T-cell (primary cell): ENCODE measurements around the gene PATJ. TPM values are rescaled to one million over a fixed set of nuclear protein-coding genes. Genes with fewer than 3 reads are reported as not detected.

Source experiments
- ATAC-seq, 4 experiments: fragments of 200-7000 bp in 3 of 4; fragments of 150-1000 bp in 1 of 4; cut with Tn5 transposase; replicated peaks in 1 of 4; 1 replicate in 3 of 4; 2 replicates in 1 of 4; pipeline ENCODE4 v1.10.0; 2021; ENCODE audit warnings: moderate library complexity in 3 of 4, mild to moderate bottlenecking in 2 of 4, moderate number of reproducible peaks in 1 of 4
- CTCF ChIA-PET, 2 donors: fragments of 300-600 bp; sonication (Branson Sonifier 250); formaldehyde crosslinking; loops; one replicate each; lab custom pipeline; 2022; ENCODE audit warnings: antibody characterized with exemption in 2 of 2; lab: Charles Lee
- POLR2A ChIA-PET, 2 donors: fragments of 300-600 bp; sonication (Branson Sonifier 250); formaldehyde crosslinking; loops; one replicate each; lab custom pipeline; 2022; ENCODE audit warnings: antibody characterized with exemption in 2 of 2; lab: Charles Lee
- DNase-seq, 35 experiments: peaks; one replicate each; pipeline versions ENCODE4 v3.0.0 to v3.0.0-alpha.2; 2013 to 2023
- H3K27ac ChIP-seq: one replicate; pipeline ENCODE4 v1.5.1; 2013; ENCODE audit warnings: low read length
- H3K27me3 ChIP-seq, 2 experiments: replicated peaks in 1 of 2; 1 replicate in 1 of 2; 2 replicates in 1 of 2; pipeline versions ENCODE4 v1.6.1 to v1.7.0; 2013; ENCODE audit warnings: low read length in 1 of 2, mixed read lengths in 1 of 2; ENCODE audit not compliant: control insufficient read depth in 2 of 2, insufficient read depth in 2 of 2; ENCODE audit errors: extremely low read depth in 1 of 2
- H3K36me3 ChIP-seq, 2 donors: 1 replicate in 1 of 2; 2 replicates in 1 of 2; pipeline versions ENCODE4 v1.6.1 to v1.7.0; 2013; ENCODE audit warnings: low read length in 1 of 2; ENCODE audit not compliant: control insufficient read depth in 2 of 2, insufficient read depth in 1 of 2; ENCODE audit errors: extremely low read depth in 1 of 2
- H3K4me1 ChIP-seq, 2 experiments: 1 replicate in 1 of 2; 2 replicates in 1 of 2; pipeline versions ENCODE4 v1.6.1 to v1.7.0; 2013; ENCODE audit warnings: low read length in 2 of 2, mixed read lengths in 1 of 2; ENCODE audit not compliant: insufficient read depth in 2 of 2, control insufficient read depth in 1 of 2; ENCODE audit errors: extremely low read depth in 1 of 2
- H3K4me3 ChIP-seq, 2 donors: 1 replicate in 1 of 2; 2 replicates in 1 of 2; pipeline versions ENCODE4 v1.5.1 to v1.7.0; 2013; ENCODE audit warnings: mild to moderate bottlenecking in 2 of 2, low read length in 1 of 2, moderate library complexity in 1 of 2; ENCODE audit not compliant: control insufficient read depth in 1 of 2; ENCODE audit errors: extremely low read depth in 1 of 2
- H3K9me3 ChIP-seq: 2 replicates; pipeline ENCODE4 v1.7.0; 2013
- H3K27ac Mint-ChIP-seq, 2 donors: one replicate each; pipeline ENCODE4 v1.8.0; 2020 to 2021; ENCODE audit warnings: mild to moderate bottlenecking in 2 of 2, mixed read lengths in 2 of 2
- H3K27me3 Mint-ChIP-seq, 2 donors: one replicate each; pipeline ENCODE4 v1.8.0; 2021 to 2022; ENCODE audit warnings: mixed read lengths in 2 of 2
- H3K36me3 Mint-ChIP-seq: one replicate; pipeline ENCODE4 v1.8.0; 2021; ENCODE audit warnings: mixed read lengths
- H3K4me1 Mint-ChIP-seq, 3 donors: one replicate each; pipeline ENCODE4 v1.8.0; 2020 to 2022; ENCODE audit warnings: mixed read lengths in 3 of 3, mild to moderate bottlenecking in 1 of 3
- H3K4me3 Mint-ChIP-seq, 3 donors: one replicate each; pipeline ENCODE4 v1.8.0; 2020 to 2022; ENCODE audit warnings: mild to moderate bottlenecking in 3 of 3, mixed read lengths in 3 of 3, moderate library complexity in 3 of 3
- H3K9me3 Mint-ChIP-seq, 3 donors: one replicate each; pipeline ENCODE4 v1.8.0; 2020 to 2022; ENCODE audit warnings: mixed read lengths in 3 of 3
- WGBS: methylation state at CpG from one replicate; pipeline ENCODE4 v1.1.5; 2013; ENCODE audit warnings: missing lambda C conversion rate; ENCODE audit not compliant: insufficient coverage; 5-methylcytosine and 5-hydroxymethylcytosine counted together
- total RNA-seq, 35 experiments: library from RNA in 6 of 35; stranded (reverse) in 6 of 35; fragments of 120-200 nt in 1 of 35; gene quantifications; one replicate each; pipeline versions ENCODE4 v1.2.1 to v1.2.4 and lab custom pipeline; 2013 to 2026

Gene PATJ
- total RNA-seq, 5 donors from 2014 or later (not counting 1 experiment from before 2014, with no cell fraction given): 31.3 to 65.3 (median 35.7) TPM

DNA sequence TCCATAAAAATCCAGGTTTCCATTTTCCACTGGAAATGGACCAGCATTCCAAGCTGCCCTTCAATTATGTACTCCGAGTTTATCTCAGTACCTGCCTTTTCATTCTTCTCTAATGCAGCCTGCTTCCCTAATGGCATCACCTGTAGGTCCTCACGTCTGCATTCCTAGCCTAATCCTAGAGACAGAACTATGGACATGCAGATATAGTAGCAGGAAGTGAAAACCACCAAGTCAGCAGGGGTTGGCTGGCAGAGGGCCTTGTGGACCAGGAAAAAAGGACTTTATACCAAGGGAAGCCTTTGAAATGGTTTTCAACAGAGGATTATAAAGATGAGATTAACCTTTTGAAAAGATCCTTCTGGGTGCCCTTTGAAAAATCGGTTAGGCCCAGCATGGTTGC is 316.7 kb downstream of the PATJ start:
- no peak for ATAC-seq
- Histone ChIP-seq H3K4me1 (no peaks in the 10 kb centered on the region), H3K4me3 (no peak overlapping the region), H3K27ac (no peak overlapping the region), H3K27me3 (no peaks in the 10 kb centered on the region), H3K9me3 (no peaks in the 10 kb centered on the region), H3K36me3 (peaks cover 0 to 3% of the 10 kb centered on the region in 2 donors)
- CTCF ChIA-PET: interaction anchor here in 1 of 2 donors (0.6 kb wide), 1 partner anchor 1019 kb away, joined by 3 read pairs; no protein-coding TSS in a partner anchor
- POLR2A ChIA-PET: no interaction called here
- peaks cover 41% of the 10 kb centered on the region for H3K36me3 Mint-ChIP-seq
- H3K27ac Mint-ChIP-seq: no peak overlapping the region
- H3K9me3 Mint-ChIP-seq: peaks cover 0 to 3% (median 0%) of the 10 kb centered on the region in 3 donors
- H3K27me3 Mint-ChIP-seq: no peaks in the 10 kb centered on the region
- WGBS: 43% methylated on average over 1 of the region's 3 CpGs
- H3K4me3 Mint-ChIP-seq: no peak overlapping the region
- no peaks in the 10 kb centered on the region for H3K4me1 Mint-ChIP-seq
- no peak for DNase-seq

DNA sequence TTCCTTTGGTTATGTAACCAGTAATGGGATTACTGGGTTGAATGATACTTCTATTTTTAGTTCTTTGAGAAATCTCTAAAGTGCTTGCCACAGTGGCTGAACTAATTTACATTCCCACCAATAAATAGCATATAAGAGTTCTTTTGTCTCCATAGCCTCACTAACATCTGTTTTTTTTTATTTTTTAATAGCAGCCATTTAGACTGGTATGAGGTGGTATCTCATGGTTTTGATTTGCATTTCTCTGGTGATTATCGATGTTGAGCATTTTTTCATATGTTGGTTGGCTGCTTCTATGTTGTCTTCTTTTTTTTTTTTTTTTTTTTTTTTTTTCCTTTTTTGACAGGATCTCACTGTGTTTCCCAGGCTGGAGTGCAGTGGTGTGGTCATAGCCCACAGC is 319.8 kb downstream of the PATJ start:
- no peaks in the 10 kb centered on the region for H3K9me3 ChIP-seq
- no peaks in the 10 kb centered on the region for H3K4me1 ChIP-seq
- DNase-seq (no peak), ATAC-seq (no peak)
- ChIA-PET POLR2A (no interaction called here), CTCF (interaction anchor here in 1 of 2 donors (0.6 kb wide), 1 partner anchor 18 kb away, joined by 3 read pairs; no protein-coding TSS in a partner anchor)
- Mint-ChIP-seq H3K27ac (no peak overlapping the region), H3K9me3 (peaks cover 0 to 3% (median 0%) of the 10 kb centered on the region in 3 donors), H3K36me3 (peaks cover 63% of the 10 kb centered on the region), H3K4me1 (no peaks in the 10 kb centered on the region), H3K4me3 (no peak overlapping the region), H3K27me3 (no peaks in the 10 kb centered on the region)
- H3K4me3 ChIP-seq: no peak overlapping the region
- peaks cover 0 to under 1% of the 10 kb centered on the region in 2 donors for H3K36me3 ChIP-seq
- no CpG with 5 or more reads among the region's 1 CpG for WGBS
- H3K27ac ChIP-seq: no peak overlapping the region
- no peaks in the 10 kb centered on the region for H3K27me3 ChIP-seq

GRCh38 chr1:62064829-62065407 is 322.6 kb downstream of the PATJ start:
- WGBS: 92% methylated on average over 3 of the region's 4 CpGs
- Mint-ChIP-seq H3K4me1 (no peaks in the 10 kb centered on the region), H3K36me3 (peaks cover 62% of the 10 kb centered on the region)

DNA sequence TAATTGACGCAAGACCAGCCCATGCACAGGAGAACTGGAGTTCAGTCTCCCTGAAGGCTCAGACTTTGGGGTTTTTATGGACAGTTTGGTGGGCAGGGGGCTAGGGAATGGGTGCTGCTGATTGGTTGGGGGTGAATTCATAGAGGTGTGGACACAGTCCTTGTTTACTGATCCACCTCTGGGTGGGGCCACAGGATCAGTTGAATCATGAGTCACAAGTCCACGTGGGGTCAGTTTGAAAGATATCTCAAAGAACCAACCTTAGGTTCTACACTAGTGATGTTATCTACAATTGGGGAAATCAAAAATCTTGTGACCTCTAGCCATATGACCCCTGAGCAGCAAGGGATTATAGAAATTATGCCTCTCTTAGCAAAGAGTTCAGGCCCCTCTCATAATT is 324.4 kb downstream of the PATJ start:
- ChIA-PET CTCF (interaction anchor here in 1 of 2 donors (0.7 kb wide), 1 partner anchor 475 kb away, joined by 4 read pairs; no protein-coding TSS in a partner anchor), POLR2A (no interaction called here)
- Mint-ChIP-seq H3K4me1 (no peaks in the 10 kb centered on the region), H3K36me3 (peaks cover 54% of the 10 kb centered on the region), H3K9me3 (no peaks in the 10 kb centered on the region), H3K27ac (no peak overlapping the region), H3K4me3 (no peak overlapping the region), H3K27me3 (no peaks in the 10 kb centered on the region)
- ATAC-seq: no peak
- no peak for DNase-seq
- H3K9me3 ChIP-seq: no peaks in the 10 kb centered on the region
- no peak overlapping the region for H3K4me3 ChIP-seq
- no peaks in the 10 kb centered on the region for H3K27me3 ChIP-seq
- no peak overlapping the region for H3K27ac ChIP-seq
- no peaks in the 10 kb centered on the region for H3K4me1 ChIP-seq
- no peaks in the 10 kb centered on the region for H3K36me3 ChIP-seq
- WGBS: 100% methylated on average over 1 of the region's 2 CpGs

More at GRCh38 chr1:62064829-62065407, 322.6 kb downstream of the PATJ start:
- no peaks in the 10 kb centered on the region for H3K4me1 ChIP-seq
- Mint-ChIP-seq H3K27ac (no peak overlapping the region), H3K27me3 (no peaks in the 10 kb centered on the region), H3K9me3 (no peaks in the 10 kb centered on the region), H3K4me3 (no peak overlapping the region)
- no peaks in the 10 kb centered on the region for H3K9me3 ChIP-seq
- H3K27me3 ChIP-seq: no peaks in the 10 kb centered on the region
- CTCF ChIA-PET: interaction anchor here (0.6 to 1.6 kb wide), 4 partner anchors 10 to 1134 kb away, joined by 3 to 5 read pairs (median 4); no protein-coding TSS in a partner anchor
- DNase-seq (no peak), ATAC-seq (no peak)
- POLR2A ChIA-PET: interaction anchor here in 1 of 2 donors (0.5 kb wide), 1 partner anchor 302 kb away, joined by 3 read pairs; no protein-coding TSS in a partner anchor
- no peak overlapping the region for H3K27ac ChIP-seq
- no peak overlapping the region for H3K4me3 ChIP-seq
- no peaks in the 10 kb centered on the region for H3K36me3 ChIP-seq

DNA sequence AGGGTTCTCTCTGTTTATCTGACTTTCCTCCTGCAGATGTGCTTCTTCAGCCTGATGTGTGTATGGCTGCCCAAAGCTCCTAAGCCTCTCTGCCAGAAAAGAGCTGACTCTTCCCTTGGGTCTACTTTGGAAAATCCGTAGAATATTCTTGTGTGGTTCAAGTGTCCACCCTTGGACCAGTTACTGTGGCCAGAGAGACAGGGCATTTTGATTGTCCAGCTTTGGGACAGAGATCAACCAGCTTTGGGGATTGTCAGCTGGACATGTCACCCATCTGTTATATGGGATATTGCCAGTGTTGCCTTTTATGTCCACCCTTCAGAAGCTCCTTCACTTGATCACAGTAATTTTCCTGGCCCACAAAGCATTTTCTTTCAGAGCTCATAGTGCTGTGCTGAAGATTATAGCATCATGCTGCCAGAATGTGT is 326.1 kb downstream of the PATJ start:
- Histone ChIP-seq H3K4me1 (no peaks in the 10 kb centered on the region), H3K36me3 (no peaks in the 10 kb centered on the region), H3K4me3 (no peak overlapping the region), H3K9me3 (no peaks in the 10 kb centered on the region), H3K27ac (no peak overlapping the region), H3K27me3 (no peaks in the 10 kb centered on the region)
- POLR2A ChIA-PET: no interaction called here
- CTCF ChIA-PET: interaction anchor here in 1 of 2 donors (0.5 to 0.8 kb wide), 3 partner anchors 9 to 679 kb away, joined by 3 to 8 read pairs (median 7); no protein-coding TSS in a partner anchor
- Mint-ChIP-seq H3K4me1 (no peaks in the 10 kb centered on the region), H3K27me3 (no peaks in the 10 kb centered on the region), H3K4me3 (no peak overlapping the region), H3K27ac (no peak overlapping the region), H3K36me3 (peaks cover 41% of the 10 kb centered on the region), H3K9me3 (no peaks in the 10 kb centered on the region)
- ATAC-seq (no peak), DNase-seq (no peak)
- 100% methylated on average over 1 of the region's 1 CpG for WGBS

GRCh38 chr1:62068978-62069377 is 326.7 kb downstream of the PATJ start:
- POLR2A ChIA-PET: no interaction called here
- no peak for DNase-seq

More at GRCh38 chr1:62068978-62069377, 326.7 kb downstream of the PATJ start:
- H3K4me1 Mint-ChIP-seq: no peaks in the 10 kb centered on the region
- Histone ChIP-seq H3K36me3 (no peaks in the 10 kb centered on the region), H3K27ac (no peak overlapping the region), H3K4me3 (no peak overlapping the region), H3K9me3 (no peaks in the 10 kb centered on the region), H3K27me3 (no peaks in the 10 kb centered on the region), H3K4me1 (no peaks in the 10 kb centered on the region)
- peaks cover 36% of the 10 kb centered on the region for H3K36me3 Mint-ChIP-seq
- no peak overlapping the region for H3K4me3 Mint-ChIP-seq
- WGBS: 100% methylated on average over 1 of the region's 5 CpGs
- H3K27me3 Mint-ChIP-seq: no peaks in the 10 kb centered on the region
- no peaks in the 10 kb centered on the region for H3K9me3 Mint-ChIP-seq
- no peak for ATAC-seq
- CTCF ChIA-PET: interaction anchor here in 1 of 2 donors (0.5 to 0.8 kb wide), 3 partner anchors 9 to 678 kb away, joined by 3 to 8 read pairs (median 7); no protein-coding TSS in a partner anchor
- no peak overlapping the region for H3K27ac Mint-ChIP-seq
